HepG2 (cell line): Measurements from ENCODE around the gene RANBP2. TPM values are rescaled to one million over a fixed set of nuclear protein-coding genes. Genes with fewer than 3 reads are reported as not detected.

ENCODE experiments used
- ATRX ChIP-seq: sonication (generic); formaldehyde crosslinking; IDR thresholded peaks from 2 replicates; pipeline ENCODE4 v1.4.0; 2020; ENCODE audit warnings: missing genetic modification reagents, borderline replicate concordance
- FOXM1 ChIP-seq: sonication (generic); formaldehyde crosslinking; IDR thresholded peaks from 2 replicates; pipeline ENCODE4 v1.5.0; 2020; ENCODE audit warnings: missing genetic modification reagents
- FOXP4 ChIP-seq: sonication (generic); formaldehyde crosslinking; IDR thresholded peaks from 2 replicates; pipeline ENCODE4 v1.4.0; 2020; ENCODE audit warnings: missing genetic modification reagents
- NFYB ChIP-seq: sonication (generic); formaldehyde crosslinking; IDR thresholded peaks from 2 replicates; pipeline ENCODE4 v1.4.0; 2020; ENCODE audit warnings: missing genetic modification reagents
- PHB2 ChIP-seq: fragments of 450-650 bp; IDR thresholded peaks from 2 replicates; pipeline ENCODE4 v1.6.1; 2018; ENCODE audit not compliant: partially characterized antibody
- PITX1 ChIP-seq: sonication (generic); formaldehyde crosslinking; IDR thresholded peaks from 2 replicates; pipeline ENCODE4 v1.5.1; 2020; ENCODE audit warnings: mild to moderate bottlenecking, missing genetic modification reagents
- PLSCR1 ChIP-seq: sonication (generic); formaldehyde crosslinking; IDR thresholded peaks from 2 replicates; pipeline ENCODE4 v1.5.0; 2020; ENCODE audit warnings: missing genetic modification reagents, mild to moderate bottlenecking, borderline replicate concordance
- RFXANK ChIP-seq: IDR thresholded peaks from 2 replicates; pipeline ENCODE4 v1.6.1; 2016
- SNAI1 ChIP-seq: sonication (generic); formaldehyde crosslinking; IDR thresholded peaks from 2 replicates; pipeline ENCODE4 v1.5.0; 2020; ENCODE audit warnings: mild to moderate bottlenecking, missing genetic modification reagents, borderline replicate concordance
- SRSF1 ChIP-seq: fragments of 200-400 bp; formaldehyde crosslinking; optimal IDR thresholded peaks from 2 replicates; pipeline ENCODE3; 2017; ENCODE audit warnings: mild to moderate bottlenecking, low read depth, low read length, moderate library complexity
- ZNF160 ChIP-seq: sonication (generic); formaldehyde crosslinking; IDR thresholded peaks from 2 replicates; pipeline ENCODE4 v1.8.0; 2022; ENCODE audit warnings: mild to moderate bottlenecking, inconsistent platforms, missing genetic modification reagents
- ZNF224 ChIP-seq: sonication (generic); formaldehyde crosslinking; IDR thresholded peaks from 2 replicates; pipeline ENCODE4 v1.5.0; 2020; ENCODE audit warnings: mild to moderate bottlenecking, missing genetic modification reagents
- ZNF530 ChIP-seq: sonication (generic); formaldehyde crosslinking; IDR thresholded peaks from 2 replicates; pipeline ENCODE4 v1.5.0; 2020; ENCODE audit warnings: low read depth, mild to moderate bottlenecking, missing genetic modification reagents
- ZNF720 ChIP-seq: sonication (generic); formaldehyde crosslinking; IDR thresholded peaks from 2 replicates; pipeline ENCODE4 v1.4.0; 2020; ENCODE audit warnings: missing genetic modification reagents
- ZNF766 ChIP-seq: sonication (generic); formaldehyde crosslinking; IDR thresholded peaks from 2 replicates; pipeline ENCODE4 v1.5.0; 2020; ENCODE audit warnings: missing genetic modification reagents, borderline replicate concordance
- ZNF816 ChIP-seq: sonication (generic); formaldehyde crosslinking; IDR thresholded peaks from 2 replicates; pipeline ENCODE4 v1.8.0; 2022; ENCODE audit warnings: missing genetic modification reagents, mild to moderate bottlenecking, borderline replicate concordance
- polyA plus RNA-seq, 8 experiments: library from polyadenylated mRNA; depleted of rRNA in 3 of 8; stranded (reverse) in 7 of 8; unstranded in 1 of 8; fragments of >200 nt; fragmentation: Illumina TruSeq in 4 of 8; extraction: Trizol in 4 of 8; gene quantifications; 2 replicates each; pipeline versions ENCODE4 v1.2.1 to v1.2.3, GENCODE V29; 2011 to 2016; ENCODE audit warnings: low read depth in 4 of 8, missing spikeins in 1 of 8, mixed read lengths in 1 of 8; ENCODE audit not compliant: insufficient read depth in 1 of 8
- total RNA-seq, 5 experiments: library from RNA; depleted of rRNA; stranded (reverse); fragments of >200 nt; fragmentation: Illumina TruSeq; extraction: Trizol; gene quantifications; 2 replicates each; pipeline ENCODE4 v1.2.3, GENCODE V29; 2016; ENCODE audit warnings: low read depth in 1 of 5
- TF ChIP-seq, protein P1 (sequence below): sonication (generic); formaldehyde crosslinking; IDR thresholded peaks from 2 replicates; pipeline ENCODE4 v1.4.0; 2020; ENCODE audit warnings: missing genetic modification reagents

RANBP2 gene
- total and polyA plus RNA-seq, 2 of the 13 experiments (the other 11 are each of a cell fraction or from before 2014, with no cell fraction given): 12.2 to 87.0 TPM

DNA sequence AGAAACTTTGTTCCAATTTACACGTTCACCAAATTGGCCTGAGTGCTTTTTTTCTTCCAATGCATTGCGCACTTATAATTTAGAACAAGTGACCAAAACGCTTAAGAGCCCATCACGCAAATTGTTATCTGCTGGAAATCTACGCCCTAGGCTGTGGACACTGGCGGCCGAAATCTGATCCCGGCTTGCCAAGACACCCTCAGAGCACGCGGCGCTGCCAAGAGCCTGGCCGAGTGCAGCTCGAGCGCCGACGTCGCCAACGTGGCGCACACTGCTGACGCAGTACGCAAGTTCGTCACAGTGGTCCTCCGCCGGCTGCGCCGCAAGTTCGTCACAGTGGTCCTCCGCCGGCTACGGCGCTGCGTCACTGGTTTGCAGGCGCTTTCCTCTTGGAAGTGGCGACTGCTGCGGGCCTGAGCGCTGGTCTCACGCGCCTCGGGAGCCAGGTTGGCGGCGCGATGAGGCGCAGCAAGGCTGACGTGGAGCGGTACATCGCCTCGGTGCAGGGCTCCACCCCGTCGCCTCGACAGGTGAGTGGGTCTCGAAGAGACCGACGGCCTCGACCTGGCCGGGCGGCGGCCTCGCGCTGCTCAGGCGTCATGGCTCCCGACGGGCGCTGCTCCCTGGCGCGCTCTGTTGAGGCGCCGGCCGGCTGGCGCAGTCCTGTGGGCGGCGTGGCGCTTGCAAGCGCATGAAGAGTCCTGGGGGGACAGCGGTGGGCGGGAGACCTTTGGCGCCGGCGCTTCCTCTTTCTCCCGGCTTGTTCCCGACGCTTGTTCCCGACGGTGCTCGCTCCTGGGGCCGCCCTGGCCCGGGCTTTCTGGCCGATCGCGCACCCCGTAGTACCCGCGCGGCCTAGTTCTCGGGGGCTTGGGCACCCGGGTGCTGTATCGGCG lies at the start of gene RANBP2 (continued):
- TF ChIP-seq SNAI1 (CRISPR knock-in tag) (0 out of 2 replicates have a peak, but pooled peaks have one; percentile 75), FOXM1 (CRISPR knock-in tag) (peak; percentile 79; the same call in 1 of the 2 replicates), ATRX (0 out of 2 replicates have a peak, but pooled peaks have one; percentile 69), PHB2 (no peak), PITX1 (CRISPR knock-in tag) (peak; percentile 94), PLSCR1 (0 out of 2 replicates have a peak, but pooled peaks have one; percentile 75), ZNF720 (CRISPR knock-in tag) (no peak), FOXP4 (CRISPR knock-in tag) (peak; percentile 75; the same call in 1 of the 2 replicates), NFYB (CRISPR knock-in tag) (peak; percentile 68), ZNF224 (CRISPR knock-in tag) (peak; percentile 86; the same call in 1 of the 2 replicates), ZNF160 (CRISPR knock-in tag) (peak; percentile 93), ZNF816 (CRISPR knock-in tag) (peak; percentile 91), ZNF530 (peak; percentile 87; the same call in 1 of the 2 replicates), ZNF766 (peak; percentile 96; the same call in 1 of the 2 replicates), RFXANK (CRISPR knock-in tag) (peak; percentile 91; the same call in 1 of the 2 replicates), SRSF1 (no peak)
- TF ChIP-seq, protein P1, sequence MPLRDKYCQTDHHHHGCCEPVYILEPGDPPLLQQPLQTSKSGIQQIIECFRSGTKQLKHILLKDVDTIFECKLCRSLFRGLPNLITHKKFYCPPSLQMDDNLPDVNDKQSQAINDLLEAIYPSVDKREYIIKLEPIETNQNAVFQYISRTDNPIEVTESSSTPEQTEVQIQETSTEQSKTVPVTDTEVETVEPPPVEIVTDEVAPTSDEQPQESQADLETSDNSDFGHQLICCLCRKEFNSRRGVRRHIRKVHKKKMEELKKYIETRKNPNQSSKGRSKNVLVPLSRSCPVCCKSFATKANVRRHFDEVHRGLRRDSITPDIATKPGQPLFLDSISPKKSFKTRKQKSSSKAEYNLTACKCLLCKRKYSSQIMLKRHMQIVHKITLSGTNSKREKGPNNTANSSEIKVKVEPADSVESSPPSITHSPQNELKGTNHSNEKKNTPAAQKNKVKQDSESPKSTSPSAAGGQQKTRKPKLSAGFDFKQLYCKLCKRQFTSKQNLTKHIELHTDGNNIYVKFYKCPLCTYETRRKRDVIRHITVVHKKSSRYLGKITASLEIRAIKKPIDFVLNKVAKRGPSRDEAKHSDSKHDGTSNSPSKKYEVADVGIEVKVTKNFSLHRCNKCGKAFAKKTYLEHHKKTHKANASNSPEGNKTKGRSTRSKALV (CRISPR knock-in tag): peak; percentile 88
